Measurements from ENCODE around the gene RRP12. TPM values are rescaled to one million over a fixed set of nuclear protein-coding genes. Genes with fewer than 3 reads are reported as not detected.

Gene RRP12
- total RNA-seq, 1 experiment from 2014 or later = 16.5 TPM

DNA sequence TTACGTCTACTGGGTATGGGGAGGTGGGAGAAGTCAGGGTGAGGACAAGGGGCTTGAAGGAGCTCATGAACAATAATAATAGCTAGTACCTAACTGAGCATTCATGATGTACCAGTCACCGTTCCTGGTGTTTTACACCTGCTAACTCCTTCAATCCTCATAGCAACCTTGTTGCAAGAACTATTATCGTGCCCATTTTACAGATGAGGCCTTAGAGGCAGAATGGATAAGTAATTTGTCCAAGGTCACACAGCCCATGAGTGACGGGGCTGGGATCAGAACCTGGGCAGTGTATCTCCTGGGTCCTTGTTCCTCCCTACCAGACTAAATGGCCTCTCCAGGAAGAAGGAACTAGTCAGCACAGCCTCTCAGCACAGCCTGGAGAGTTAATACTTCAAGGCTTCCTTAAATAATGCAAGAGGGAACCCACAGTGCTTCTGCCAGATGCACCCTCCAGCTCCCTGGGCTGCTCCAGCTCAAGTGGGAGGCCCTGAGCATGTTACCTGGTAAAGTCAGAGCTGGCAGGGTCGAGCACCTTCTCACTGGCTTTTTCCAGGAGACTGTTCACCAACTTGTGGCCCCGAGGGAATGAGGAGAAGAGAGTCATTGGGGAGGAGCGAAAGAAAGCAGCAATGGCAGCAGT is 28.8 kb downstream of the RRP12 start:
- Histone ChIP-seq H3K9ac (ENCODE audit: low read length) (no peak overlapping the region), H3K4me3 (ENCODE audit: low read length) (no peak overlapping the region), H3K9me2 (replicated peaks; ENCODE audit: insufficient read depth, low read length) (no peaks in the 10 kb centered on the region), H3K4me2 (ENCODE audit: low read depth, low read length, poor library complexity, severe bottlenecking) (no peak overlapping the region), H3K9me3 (ENCODE audit: low read length) (no peaks in the 10 kb centered on the region), H4K20me1 (ENCODE audit: insufficient read depth, low read depth, low read length) (no peaks in the 10 kb centered on the region), H3K79me2 (ENCODE audit: low read length) (no peaks in the 10 kb centered on the region), H3K27ac (ENCODE audit: low read length) (no peak overlapping the region), H3K27me3 (ENCODE audit: low read length) (no peaks in the 10 kb centered on the region), H3K36me3 (ENCODE audit: insufficient read depth, low read length) (no peaks in the 10 kb centered on the region), H3K4me1 (ENCODE audit: low read length) (no peaks in the 10 kb centered on the region), H2AFZ (ENCODE audit: low read length) (no peak overlapping the region)
- no peak for DNase-seq

DNA sequence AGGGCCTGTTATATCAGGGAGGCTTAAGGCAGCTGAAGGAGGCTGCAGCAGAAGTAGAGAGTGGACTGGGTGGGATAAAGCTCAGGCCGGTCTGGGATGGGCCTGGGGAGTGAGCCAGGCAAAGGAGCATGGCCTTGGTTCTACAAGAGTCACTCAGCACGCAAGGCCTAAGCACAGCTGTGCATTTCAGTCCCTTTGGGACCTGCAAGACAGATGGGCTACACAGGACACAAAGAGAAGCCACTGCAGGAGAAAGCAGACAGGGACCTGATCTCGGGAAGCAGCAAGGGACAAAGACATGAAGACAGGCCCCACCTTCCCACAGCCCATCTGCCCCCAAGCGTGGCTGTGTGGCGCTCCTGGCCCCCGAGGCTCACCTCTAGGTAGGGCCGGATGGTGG is 29.4 kb downstream of the RRP12 start:
- no peak overlapping the region for H3K4me3 ChIP-seq (ENCODE audit: low read length)
- H3K36me3 ChIP-seq (ENCODE audit: insufficient read depth, low read length) = no peaks in the 10 kb centered on the region
- no peaks in the 10 kb centered on the region for H3K9me2 ChIP-seq (replicated peaks; ENCODE audit: insufficient read depth, low read length)
- no peaks in the 10 kb centered on the region for H3K79me2 ChIP-seq (ENCODE audit: low read length)
- no peak overlapping the region for H3K4me2 ChIP-seq (ENCODE audit: low read depth, low read length, poor library complexity, severe bottlenecking)
- no peak overlapping the region for H3K9ac ChIP-seq (ENCODE audit: low read length)
- no peak overlapping the region for H2AFZ ChIP-seq (ENCODE audit: low read length)
- no peaks in the 10 kb centered on the region for H4K20me1 ChIP-seq (ENCODE audit: insufficient read depth, low read depth, low read length)
- DNase-seq = no peak
- no peaks in the 10 kb centered on the region for H3K27me3 ChIP-seq (ENCODE audit: low read length)
- no peak overlapping the region for H3K27ac ChIP-seq (ENCODE audit: low read length)
- H3K9me3 ChIP-seq (ENCODE audit: low read length) = no peaks in the 10 kb centered on the region
- no peaks in the 10 kb centered on the region for H3K4me1 ChIP-seq (ENCODE audit: low read length)

GRCh38 chr10:97367126-97367649 is 34.0 kb downstream of the RRP12 start:
- H3K27ac ChIP-seq (ENCODE audit: low read length) = no peak overlapping the region
- H3K4me1 ChIP-seq (ENCODE audit: low read length) = peaks cover 4% of the 10 kb centered on the region
- no peaks in the 10 kb centered on the region for H4K20me1 ChIP-seq (ENCODE audit: insufficient read depth, low read depth, low read length)
- no peaks in the 10 kb centered on the region for H3K9me3 ChIP-seq (ENCODE audit: low read length)
- H3K36me3 ChIP-seq (ENCODE audit: insufficient read depth, low read length) = no peaks in the 10 kb centered on the region
- DNase-seq = no peak
- H2AFZ ChIP-seq (ENCODE audit: low read length) = no peak overlapping the region
- no peaks in the 10 kb centered on the region for H3K27me3 ChIP-seq (ENCODE audit: low read length)
- no peak overlapping the region for H3K4me3 ChIP-seq (ENCODE audit: low read length)
- H3K4me2 ChIP-seq (ENCODE audit: low read depth, low read length, poor library complexity, severe bottlenecking) = no peak overlapping the region
- no peaks in the 10 kb centered on the region for H3K9me2 ChIP-seq (replicated peaks; ENCODE audit: insufficient read depth, low read length)
- H3K79me2 ChIP-seq (ENCODE audit: low read length) = no peaks in the 10 kb centered on the region
- no peak overlapping the region for H3K9ac ChIP-seq (ENCODE audit: low read length)

GRCh38 chr10:97366572-97366971 is 34.6 kb downstream of the RRP12 start:
- H3K9ac ChIP-seq (ENCODE audit: low read length) = no peak overlapping the region
- H3K27ac ChIP-seq (ENCODE audit: low read length) = no peak overlapping the region
- no peaks in the 10 kb centered on the region for H3K36me3 ChIP-seq (ENCODE audit: insufficient read depth, low read length)
- H2AFZ ChIP-seq (ENCODE audit: low read length) = no peak overlapping the region
- H3K9me3 ChIP-seq (ENCODE audit: low read length) = no peaks in the 10 kb centered on the region
- no peak overlapping the region for H3K4me2 ChIP-seq (ENCODE audit: low read depth, low read length, poor library complexity, severe bottlenecking)
- H3K9me2 ChIP-seq (replicated peaks; ENCODE audit: insufficient read depth, low read length) = no peaks in the 10 kb centered on the region
- DNase-seq = no peak
- no peaks in the 10 kb centered on the region for H3K79me2 ChIP-seq (ENCODE audit: low read length)
- H3K27me3 ChIP-seq (ENCODE audit: low read length) = no peaks in the 10 kb centered on the region
- peaks cover 4% of the 10 kb centered on the region for H3K4me1 ChIP-seq (ENCODE audit: low read length)
- no peak overlapping the region for H3K4me3 ChIP-seq (ENCODE audit: low read length)
- H4K20me1 ChIP-seq (ENCODE audit: insufficient read depth, low read depth, low read length) = no peaks in the 10 kb centered on the region

DNA sequence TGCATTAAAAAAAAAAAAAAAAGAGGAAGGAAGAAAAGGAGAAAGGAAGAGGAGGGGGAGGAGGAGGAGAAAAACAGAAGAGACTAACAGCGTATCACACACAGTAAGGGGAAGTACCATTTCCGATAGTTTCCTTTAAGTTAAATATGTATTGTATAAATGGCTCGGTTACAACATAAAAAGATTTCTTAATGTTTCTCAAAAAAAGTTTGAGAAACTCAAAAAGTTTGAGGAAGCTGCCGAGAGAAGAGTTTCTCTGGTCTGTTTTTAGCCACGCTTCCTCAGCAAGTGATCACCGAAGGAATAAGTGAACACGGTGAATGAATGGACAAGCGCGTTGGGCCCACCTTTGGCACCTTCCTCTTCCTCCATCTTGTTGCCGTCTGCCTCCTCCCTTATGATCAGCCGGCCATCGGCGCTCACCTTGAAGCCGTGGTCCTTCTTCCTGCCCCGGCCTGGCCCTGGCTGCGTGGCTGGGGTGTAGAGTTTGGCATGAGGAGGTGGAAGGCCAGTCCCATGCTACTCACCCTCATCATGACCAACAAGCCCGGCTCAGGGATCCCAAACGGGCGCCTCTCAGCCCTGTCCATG is 35.3 kb downstream of the RRP12 start:
- Histone ChIP-seq H3K4me1 (ENCODE audit: low read length) (peaks cover 4% of the 10 kb centered on the region), H3K27ac (ENCODE audit: low read length) (no peak overlapping the region), H3K36me3 (ENCODE audit: insufficient read depth, low read length) (no peaks in the 10 kb centered on the region)

DNA sequence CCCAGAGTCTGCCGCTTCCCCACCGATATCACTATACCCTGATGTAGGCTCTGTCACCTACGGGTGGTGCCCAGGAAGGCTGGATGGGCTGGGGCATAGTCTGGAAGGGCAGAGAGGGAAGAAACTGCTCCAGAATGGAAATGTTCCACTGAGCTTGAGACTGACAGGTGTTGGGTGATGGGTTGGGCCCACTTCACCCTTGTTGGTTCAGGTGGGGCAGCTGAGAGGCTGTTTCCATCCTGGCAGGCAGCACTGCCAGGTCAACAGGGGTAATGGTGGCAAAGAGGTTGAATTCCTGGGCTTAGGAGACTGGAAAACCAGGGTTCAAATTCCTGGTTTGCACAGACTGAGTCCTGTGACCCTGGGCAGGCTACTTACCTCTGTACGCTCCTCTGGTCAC is 38.1 kb downstream of the RRP12 start:
- Histone ChIP-seq H3K27ac (ENCODE audit: low read length) (no peak overlapping the region), H3K9me2 (replicated peaks; ENCODE audit: insufficient read depth, low read length) (no peaks in the 10 kb centered on the region), H3K79me2 (ENCODE audit: low read length) (no peaks in the 10 kb centered on the region), H3K36me3 (ENCODE audit: insufficient read depth, low read length) (no peaks in the 10 kb centered on the region), H4K20me1 (ENCODE audit: insufficient read depth, low read depth, low read length) (no peaks in the 10 kb centered on the region), H3K4me1 (ENCODE audit: low read length) (peaks cover 4% of the 10 kb centered on the region), H3K27me3 (ENCODE audit: low read length) (no peaks in the 10 kb centered on the region), H3K4me2 (ENCODE audit: low read depth, low read length, poor library complexity, severe bottlenecking) (no peak overlapping the region), H2AFZ (ENCODE audit: low read length) (no peak overlapping the region), H3K9ac (ENCODE audit: low read length) (no peak overlapping the region), H3K4me3 (ENCODE audit: low read length) (no peak overlapping the region), H3K9me3 (ENCODE audit: low read length) (no peaks in the 10 kb centered on the region)
- DNase-seq = no peak

More for the DNA sequence above, 35.3 kb downstream of the RRP12 start:
- H3K79me2 ChIP-seq (ENCODE audit: low read length) = no peaks in the 10 kb centered on the region
- no peaks in the 10 kb centered on the region for H3K9me3 ChIP-seq (ENCODE audit: low read length)
- no peak overlapping the region for H3K4me2 ChIP-seq (ENCODE audit: low read depth, low read length, poor library complexity, severe bottlenecking)
- no peak overlapping the region for H3K4me3 ChIP-seq (ENCODE audit: low read length)
- H4K20me1 ChIP-seq (ENCODE audit: insufficient read depth, low read depth, low read length) = no peaks in the 10 kb centered on the region
- no peak overlapping the region for H3K9ac ChIP-seq (ENCODE audit: low read length)
- no peak overlapping the region for H2AFZ ChIP-seq (ENCODE audit: low read length)
- DNase-seq = peak; percentile 42
- H3K27me3 ChIP-seq (ENCODE audit: low read length) = no peaks in the 10 kb centered on the region
- no peaks in the 10 kb centered on the region for H3K9me2 ChIP-seq (replicated peaks; ENCODE audit: insufficient read depth, low read length)

DNA sequence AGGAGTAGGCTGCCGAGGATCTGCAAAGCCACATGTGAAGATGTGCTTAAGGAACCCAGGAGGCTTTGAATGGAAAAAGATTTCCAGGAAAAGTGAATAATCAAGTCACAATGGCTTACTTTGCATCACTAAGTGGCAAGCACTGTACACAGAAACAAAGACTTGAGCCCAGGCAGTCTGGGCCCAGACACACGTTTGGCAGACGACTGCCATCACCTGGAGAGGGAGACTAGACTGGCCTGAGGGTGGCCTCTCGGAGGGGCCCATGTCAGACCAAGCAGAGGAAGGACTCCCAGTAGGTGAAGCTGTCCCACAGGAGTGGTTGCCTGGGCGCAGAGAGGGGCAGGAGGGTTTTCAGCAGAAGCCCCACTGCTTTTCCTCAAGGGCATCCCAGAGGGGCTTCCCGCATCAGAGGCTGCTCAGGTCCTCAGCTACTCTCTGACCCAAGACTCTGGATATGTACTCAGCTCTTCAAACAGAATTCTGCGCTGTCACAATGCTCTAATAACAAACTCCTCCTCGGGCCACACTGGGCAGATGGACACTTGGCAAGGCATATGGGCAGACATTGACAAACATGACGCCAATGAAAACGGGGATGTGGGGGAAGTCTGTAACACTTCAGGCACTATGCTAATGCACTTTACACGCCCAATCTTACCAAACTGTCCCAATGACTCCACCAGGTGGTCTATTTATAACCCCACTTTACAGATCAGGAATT is 38.7 kb downstream of the RRP12 start:
- Histone ChIP-seq H3K27ac (ENCODE audit: low read length) (no peak overlapping the region), H3K4me1 (ENCODE audit: low read length) (peaks cover 4% of the 10 kb centered on the region), H3K9ac (ENCODE audit: low read length) (no peak overlapping the region), H3K36me3 (ENCODE audit: insufficient read depth, low read length) (no peaks in the 10 kb centered on the region), H3K27me3 (ENCODE audit: low read length) (no peaks in the 10 kb centered on the region), H3K9me3 (ENCODE audit: low read length) (no peaks in the 10 kb centered on the region), H3K4me2 (ENCODE audit: low read depth, low read length, poor library complexity, severe bottlenecking) (no peak overlapping the region), H4K20me1 (ENCODE audit: insufficient read depth, low read depth, low read length) (no peaks in the 10 kb centered on the region), H2AFZ (ENCODE audit: low read length) (no peak overlapping the region), H3K79me2 (ENCODE audit: low read length) (no peaks in the 10 kb centered on the region), H3K9me2 (replicated peaks; ENCODE audit: insufficient read depth, low read length) (no peaks in the 10 kb centered on the region), H3K4me3 (ENCODE audit: low read length) (no peak overlapping the region)
- DNase-seq = no peak

DNA sequence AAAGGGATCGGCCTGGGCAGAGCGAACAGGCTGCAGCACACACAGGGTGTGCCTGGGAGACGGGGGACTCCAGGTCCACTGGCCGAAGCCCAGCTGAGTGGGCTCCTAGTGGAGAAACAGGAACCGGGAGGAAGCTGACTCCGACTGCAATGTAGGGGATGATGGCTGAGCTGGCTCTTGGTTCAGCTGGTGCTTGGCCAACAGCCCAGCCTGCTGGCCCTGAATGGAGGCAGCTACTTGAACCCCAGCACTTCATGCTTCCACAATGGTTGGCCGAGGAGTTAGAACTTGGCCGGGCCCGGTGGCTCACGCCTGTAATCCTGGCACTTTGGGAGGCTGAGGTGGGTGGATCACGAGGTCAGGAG is 39.6 kb downstream of the RRP12 start:
- no peaks in the 10 kb centered on the region for H3K36me3 ChIP-seq (ENCODE audit: insufficient read depth, low read length)
- no peak overlapping the region for H3K27ac ChIP-seq (ENCODE audit: low read length)
- no peak overlapping the region for H3K4me2 ChIP-seq (ENCODE audit: low read depth, low read length, poor library complexity, severe bottlenecking)
- H3K4me1 ChIP-seq (ENCODE audit: low read length) = peaks cover 4% of the 10 kb centered on the region
- no peaks in the 10 kb centered on the region for H3K79me2 ChIP-seq (ENCODE audit: low read length)
- no peak overlapping the region for H3K9ac ChIP-seq (ENCODE audit: low read length)
- no peaks in the 10 kb centered on the region for H3K27me3 ChIP-seq (ENCODE audit: low read length)
- H4K20me1 ChIP-seq (ENCODE audit: insufficient read depth, low read depth, low read length) = no peaks in the 10 kb centered on the region
- no peak overlapping the region for H2AFZ ChIP-seq (ENCODE audit: low read length)
- no peaks in the 10 kb centered on the region for H3K9me2 ChIP-seq (replicated peaks; ENCODE audit: insufficient read depth, low read length)
- DNase-seq = no peak
- H3K9me3 ChIP-seq (ENCODE audit: low read length) = no peaks in the 10 kb centered on the region
- no peak overlapping the region for H3K4me3 ChIP-seq (ENCODE audit: low read length)
